H1 (cell line): ENCODE data around the gene ZDHHC11B. TPM values are rescaled to one million over a fixed set of nuclear protein-coding genes. Genes with fewer than 3 reads are reported as not detected.

Source experiments
- CTCF ChIA-PET: fragments of 300-600 bp; sonication (Branson Sonifier 250); formaldehyde crosslinking; loops from one replicate; lab custom pipeline; 2021; ENCODE audit not compliant: partially characterized antibody; lab: Charles Lee
- POLR2A ChIA-PET: fragments of 300-600 bp; sonication (Branson Sonifier 250); formaldehyde crosslinking; loops from one replicate; lab custom pipeline; 2021; ENCODE audit warnings: inconsistent platforms; ENCODE audit not compliant: partially characterized antibody; lab: Charles Lee
- DNase-seq, 2 experiments: peaks; one replicate each; pipeline versions ENCODE4 v3.0.0 to v3.0.0-alpha.2; 2010 to 2022; ENCODE audit warnings: low spot score in 2 of 2, low read depth in 1 of 2, mixed read lengths in 1 of 2
- FAIRE-seq: peaks from 2 replicates; lab custom pipeline; 2011; peaks lifted over from hg19 to GRCh38; lab: Jason Lieb, UNC
- H2AFZ ChIP-seq: 2 replicates; pipeline ENCODE4 v1.8.1; 2012; ENCODE audit warnings: low read length, inconsistent platforms
- H2AK5ac ChIP-seq: 2 replicates; pipeline ENCODE4 v1.6.1; 2013; ENCODE audit warnings: low read depth, low read length
- H2BK120ac ChIP-seq: replicated peaks from 2 replicates; pipeline ENCODE3; 2013; ENCODE audit warnings: low read depth, low read length, inconsistent platforms
- H2BK12ac ChIP-seq: 2 replicates; pipeline ENCODE4 v1.6.1; 2013; ENCODE audit warnings: low read depth, low read length
- H2BK15ac ChIP-seq: 2 replicates; pipeline ENCODE4 v1.6.1; 2013; ENCODE audit warnings: low read length
- H2BK20ac ChIP-seq: 2 replicates; pipeline ENCODE4 v1.6.1; 2013; ENCODE audit warnings: low read length
- H2BK5ac ChIP-seq: 2 replicates; pipeline ENCODE4 v1.6.1; 2013; ENCODE audit warnings: low read depth, low read length
- H3K14ac ChIP-seq: 2 replicates; pipeline ENCODE4 v1.6.1; 2013; ENCODE audit warnings: inconsistent platforms; ENCODE audit not compliant: insufficient read length
- H3K18ac ChIP-seq: 2 replicates; pipeline ENCODE4 v1.6.1; 2013; ENCODE audit warnings: low read length; ENCODE audit errors: extremely low read depth
- H3K23ac ChIP-seq: 2 replicates; pipeline ENCODE4 v1.6.1; 2013; ENCODE audit warnings: inconsistent platforms; ENCODE audit not compliant: insufficient read length
- H3K23me2 ChIP-seq: 2 replicates; pipeline ENCODE4 v1.6.1; 2013; ENCODE audit warnings: low read depth, low read length
- H3K27ac ChIP-seq: 2 replicates; pipeline ENCODE4 v1.6.1; 2011; ENCODE audit warnings: low read depth, low read length, inconsistent platforms
- H3K27me3 ChIP-seq, 4 experiments: replicated peaks in 1 of 4; 1 replicate in 1 of 4; 2 replicates in 3 of 4; pipeline versions ENCODE4 v1.6.1 to v1.8.1; 2011 to 2013; ENCODE audit warnings: low read length in 3 of 4, mild to moderate bottlenecking in 3 of 4, inconsistent platforms in 2 of 4, mixed read lengths in 2 of 4, moderate library complexity in 1 of 4; ENCODE audit not compliant: control insufficient read depth in 3 of 4, insufficient read depth in 3 of 4; ENCODE audit errors: extremely low read depth in 1 of 4
- H3K36me3 ChIP-seq, 4 experiments: 2 replicates each; pipeline versions ENCODE4 v1.6.1 to v1.8.1; 2011 to 2013; ENCODE audit warnings: mild to moderate bottlenecking in 4 of 4, low read length in 3 of 4, moderate library complexity in 2 of 4, control low read depth in 1 of 4, inconsistent platforms in 1 of 4; ENCODE audit not compliant: insufficient read depth in 4 of 4, control insufficient read depth in 2 of 4
- H3K4ac ChIP-seq: replicated peaks from 2 replicates; pipeline ENCODE3; 2013; ENCODE audit warnings: low read length, low read depth, mixed read lengths, inconsistent platforms; ENCODE audit not compliant: insufficient read length
- H3K4me1 ChIP-seq, 4 experiments: replicated peaks in 1 of 4; 1 replicate in 1 of 4; 2 replicates in 3 of 4; pipeline versions ENCODE4 v1.6.1 to v1.8.1; 2011 to 2013; ENCODE audit warnings: low read length in 3 of 4, inconsistent platforms in 2 of 4, mixed read lengths in 1 of 4; ENCODE audit not compliant: insufficient read depth in 4 of 4, control insufficient read depth in 3 of 4
- H3K4me2 ChIP-seq, 2 experiments: 2 replicates each; pipeline versions ENCODE4 v1.6.1 to v1.8.1; 2011 to 2013; ENCODE audit warnings: low read depth in 2 of 2, low read length in 2 of 2, control low read depth in 1 of 2, inconsistent platforms in 1 of 2, mild to moderate bottlenecking in 1 of 2; ENCODE audit not compliant: insufficient read depth in 1 of 2
- H3K4me3 ChIP-seq, 4 experiments: fragments of 200-600, 300-600 bp in 1 of 4; sonication (generic), shearing (Covaris generic), sonication (Bioruptor Twin) in 1 of 4; 2 replicates each; pipeline versions ENCODE4 v1.5.1 to v1.8.1; 2011 to 2016; ENCODE audit warnings: low read length in 4 of 4, low read depth in 3 of 4, control low read depth in 2 of 4, inconsistent platforms in 2 of 4, mild to moderate bottlenecking in 2 of 4, mixed read lengths in 1 of 4, moderate library complexity in 1 of 4; ENCODE audit not compliant: insufficient read depth in 2 of 4; ENCODE audit errors: extremely low read depth in 1 of 4
- H3K56ac ChIP-seq: replicated peaks from 2 replicates; pipeline ENCODE3; 2013; ENCODE audit warnings: low read depth, mild to moderate bottlenecking, mixed read lengths, low read length, inconsistent platforms; ENCODE audit not compliant: insufficient read length
- H3K79me1 ChIP-seq: 2 replicates; pipeline ENCODE4 v1.6.1; 2013; ENCODE audit warnings: low read depth, low read length, control low read depth
- H3K79me2 ChIP-seq, 2 experiments: 2 replicates each; pipeline versions ENCODE4 v1.6.1 to v1.8.1; 2012 to 2013; ENCODE audit warnings: low read length in 2 of 2, mild to moderate bottlenecking in 2 of 2, inconsistent platforms in 1 of 2; ENCODE audit not compliant: insufficient read depth in 2 of 2, control insufficient read depth in 1 of 2
- H3K9ac ChIP-seq, 4 experiments: replicated peaks in 1 of 4; 1 replicate in 1 of 4; 2 replicates in 3 of 4; pipeline versions ENCODE4 v1.6.1 to v1.8.1; 2011 to 2013; ENCODE audit warnings: low read depth in 3 of 4, low read length in 3 of 4, control low read depth in 2 of 4, mild to moderate bottlenecking in 2 of 4, moderate library complexity in 2 of 4, inconsistent platforms in 1 of 4; ENCODE audit errors: extremely low read depth in 1 of 4
- H3K9me3 ChIP-seq, 2 experiments: 2 replicates each; pipeline versions ENCODE4 v1.6.1 to v1.8.1; 2012 to 2013; ENCODE audit warnings: mild to moderate bottlenecking in 2 of 2, moderate library complexity in 2 of 2, control low read depth in 1 of 2, inconsistent platforms in 1 of 2, low read depth in 1 of 2, low read length in 1 of 2, mixed read lengths in 1 of 2; ENCODE audit not compliant: insufficient read depth in 2 of 2
- H4K20me1 ChIP-seq, 2 experiments: replicated peaks in 1 of 2; 2 replicates each; pipeline versions ENCODE3 to v1.8.1; 2011 to 2013; ENCODE audit warnings: inconsistent platforms in 2 of 2, low read length in 2 of 2, mild to moderate bottlenecking in 1 of 2; ENCODE audit not compliant: insufficient read depth in 2 of 2, control insufficient read depth in 1 of 2
- H4K5ac ChIP-seq: 2 replicates; pipeline ENCODE4 v1.6.1; 2013; ENCODE audit warnings: low read length, low read depth, mixed read lengths, inconsistent platforms; ENCODE audit not compliant: insufficient read length
- H4K8ac ChIP-seq: 2 replicates; pipeline ENCODE4 v1.8.0; 2013; ENCODE audit warnings: mild to moderate bottlenecking, moderate library complexity, low read length, inconsistent platforms; ENCODE audit not compliant: insufficient read depth; ENCODE audit errors: extremely low read depth
- H4K91ac ChIP-seq: replicated peaks from 2 replicates; pipeline ENCODE3; 2013; ENCODE audit warnings: low read length, mixed read lengths, inconsistent platforms; ENCODE audit not compliant: insufficient read length
- CEBPB ChIP-seq: IDR thresholded peaks from 2 replicates; pipeline ENCODE4 v1.6.1; 2012; ENCODE audit warnings: low read depth, low read length
- CTCF ChIP-seq, 3 experiments: IDR thresholded peaks; 1 replicate in 2 of 3; 2 replicates in 1 of 3; pipeline versions ENCODE4 v1.5.1 to v1.6.1; 2011; ENCODE audit warnings: low read length in 3 of 3, mild to moderate bottlenecking in 3 of 3, inconsistent platforms in 2 of 3, low read depth in 1 of 3, moderate library complexity in 1 of 3; ENCODE audit not compliant: insufficient read depth in 1 of 3; ENCODE audit errors: control extremely low read depth in 1 of 3
- FOSL1 ChIP-seq: IDR thresholded peaks from 2 replicates; pipeline ENCODE4 v1.6.1; 2011; ENCODE audit warnings: mild to moderate bottlenecking, low read depth, low read length, moderate library complexity; ENCODE audit not compliant: insufficient read depth
- MAFK ChIP-seq: IDR thresholded peaks from 2 replicates; pipeline ENCODE4 v1.6.1; 2012; ENCODE audit warnings: low read depth, mild to moderate bottlenecking, improper control_type of control experiment, low read length
- RBBP5 ChIP-seq: IDR thresholded peaks from 2 replicates; pipeline ENCODE4 v1.7.1; 2012; ENCODE audit warnings: low read depth, mild to moderate bottlenecking, inconsistent platforms, low read length, moderate library complexity, borderline replicate concordance
- SAP30 ChIP-seq: fragments of 300-600 bp; sonication (generic); IDR thresholded peaks from 2 replicates; pipeline ENCODE4 v1.7.1; 2012; ENCODE audit warnings: low read length, moderate library complexity, mild to moderate bottlenecking, inconsistent platforms; ENCODE audit not compliant: insufficient read depth, insufficient replicate concordance
- SP4 ChIP-seq: IDR thresholded peaks from 2 replicates; pipeline ENCODE4 v1.6.1; 2012; ENCODE audit warnings: low read length, inconsistent platforms
- SUZ12 ChIP-seq: fragments of 200-600 bp; sonication (generic); IDR thresholded peaks from 2 replicates; pipeline ENCODE4 v1.6.1; 2012; ENCODE audit warnings: mild to moderate bottlenecking, inconsistent platforms, low read length, moderate library complexity, mixed read lengths
- TCF12 ChIP-seq: IDR thresholded peaks from 2 replicates; pipeline ENCODE4 v1.6.1; 2011; ENCODE audit warnings: low read depth, mild to moderate bottlenecking, low read length
- WGBS, 2 experiments: shearing (Covaris generic) in 1 of 2; methylation state at CpG; one replicate each; pipeline versions ENCODE4 v1.1.6 to v1.1.7; 2013 to 2015; ENCODE audit warnings: low lambda C conversion rate in 2 of 2, mixed read lengths in 2 of 2, inconsistent platforms in 1 of 2, low coverage in 1 of 2, missing lambda C conversion rate in 1 of 2; ENCODE audit not compliant: insufficient replicate concordance in 2 of 2, insufficient coverage in 1 of 2, insufficient read length in 1 of 2; ENCODE audit errors: extremely low coverage in 1 of 2, missing lambda C conversion rate in 1 of 2; 5-methylcytosine and 5-hydroxymethylcytosine counted together
- polyA plus RNA-seq, 7 experiments: library from polyadenylated mRNA; depleted of rRNA in 3 of 7; stranded (reverse) in 5 of 7; unstranded in 2 of 7; fragments of >200 nt in 5 of 7; fragments of 200-250 nt in 2 of 7; gene quantifications; 1 replicate in 5 of 7; 2 replicates in 1 of 7; 4 replicates in 1 of 7; pipeline versions ENCODE4 v1.2.1 to v1.2.3, GENCODE V29; 2011 to 2013; ENCODE audit warnings: missing spikeins in 2 of 7, mixed read lengths in 2 of 7
- total RNA-seq: library from RNA; stranded (reverse); fragmentation: NEBNext Ultra II Directional; extraction: Animal tissue kit (Norgen Biotek cat#: 25700); gene quantifications from 2 replicates; pipeline ENCODE4 v1.2.1, GENCODE V29; 2021
- TF ChIP-seq, protein P1 (sequence below): IDR thresholded peaks from 2 replicates; pipeline ENCODE4 v1.6.1; 2012; ENCODE audit warnings: low read length, inconsistent platforms

Gene ZDHHC11B
- total and polyA plus RNA-seq, 2 of the 8 experiments (the other 6 are each of a cell fraction or from before 2014, with no cell fraction given) = 0.29 to 2.5 TPM

DNA sequence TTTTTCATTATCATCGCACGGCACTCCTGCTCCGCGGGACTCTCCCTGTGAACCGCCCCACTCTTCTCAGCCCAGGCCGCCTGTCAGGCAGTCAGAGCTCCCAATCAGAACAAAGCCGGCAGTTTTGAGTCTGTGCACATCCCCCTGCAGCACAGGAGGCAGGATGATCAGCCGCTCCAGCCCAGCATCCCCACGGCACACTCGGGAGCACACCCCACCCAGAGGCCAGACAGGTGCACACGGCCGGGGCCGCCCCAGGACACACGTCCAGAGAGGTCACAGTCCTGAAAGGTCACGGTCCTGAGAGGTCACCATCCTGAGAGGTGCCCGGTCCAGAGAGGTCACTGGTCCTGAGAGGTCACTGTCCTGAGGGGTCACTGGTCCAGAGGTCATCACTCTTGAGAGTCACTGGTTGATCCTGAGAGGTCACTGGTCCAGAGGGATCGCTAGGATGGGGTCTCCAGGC is 99.7 kb downstream of the ZDHHC11B start:
- Histone ChIP-seq H3K27ac (no peak overlapping the region), H3K4ac (no peak overlapping the region), H3K4me1 (no peaks in the 10 kb centered on the region), H2AFZ (no peak overlapping the region), H2BK12ac (no peak overlapping the region), H3K9ac (no peak overlapping the region), H3K27me3 (no peaks in the 10 kb centered on the region; a peak in 1 of 7 replicates), H3K4me3 (no peak overlapping the region), H2BK20ac (no peak overlapping the region), H3K14ac (no peak overlapping the region), H3K79me1 (no peaks in the 10 kb centered on the region), H3K9me3 (no peaks in the 10 kb centered on the region), H3K4me2 (no peak overlapping the region), H4K91ac (no peak overlapping the region), H4K8ac (no peak overlapping the region), H2BK5ac (no peak overlapping the region), H4K5ac (no peak overlapping the region), H2AK5ac (no peak overlapping the region), H3K79me2 (no peaks in the 10 kb centered on the region), H3K56ac (no peak overlapping the region), H3K36me3 (no peaks in the 10 kb centered on the region), H3K23ac (no peak overlapping the region), H4K20me1 (no peaks in the 10 kb centered on the region), H2BK120ac (no peak overlapping the region), H3K23me2 (no peaks in the 10 kb centered on the region), H2BK15ac (no peak overlapping the region), H3K18ac (no peak overlapping the region)
- POLR2A ChIA-PET = interaction anchor here (1.9 kb wide), 1 partner anchor 92 kb away, joined by 6 read pairs; no protein-coding TSS in a partner anchor
- 87% methylated on average over 17 of the region's 17 CpGs; no CpG with 5 or more reads in 1 of the 2 experiments for WGBS, 2 experiments
- DNase-seq (no peak), FAIRE-seq (no peak)
- CTCF ChIA-PET = interaction anchor here (2.5 kb wide), 1 partner anchor 16 kb away, joined by 9 read pairs; no protein-coding TSS in a partner anchor
- TF ChIP-seq CTCF (IDR thresholded peaks at IDR 0.05; ENCODE audit: control extremely low read depth in 1 of 3, insufficient read depth in 1 of 3, low read depth in 1 of 3, low read length in 3 of 3) (no peak), SUZ12 (no peak), MAFK (no peak), SAP30 (no peak), RBBP5 (no peak), CEBPB (no peak), SP4 (no peak), TCF12 (no peak), FOSL1 (no peak)
- TF ChIP-seq, protein P1, sequence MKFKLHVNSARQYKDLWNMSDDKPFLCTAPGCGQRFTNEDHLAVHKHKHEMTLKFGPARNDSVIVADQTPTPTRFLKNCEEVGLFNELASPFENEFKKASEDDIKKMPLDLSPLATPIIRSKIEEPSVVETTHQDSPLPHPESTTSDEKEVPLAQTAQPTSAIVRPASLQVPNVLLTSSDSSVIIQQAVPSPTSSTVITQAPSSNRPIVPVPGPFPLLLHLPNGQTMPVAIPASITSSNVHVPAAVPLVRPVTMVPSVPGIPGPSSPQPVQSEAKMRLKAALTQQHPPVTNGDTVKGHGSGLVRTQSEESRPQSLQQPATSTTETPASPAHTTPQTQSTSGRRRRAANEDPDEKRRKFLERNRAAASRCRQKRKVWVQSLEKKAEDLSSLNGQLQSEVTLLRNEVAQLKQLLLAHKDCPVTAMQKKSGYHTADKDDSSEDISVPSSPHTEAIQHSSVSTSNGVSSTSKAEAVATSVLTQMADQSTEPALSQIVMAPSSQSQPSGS = no peak
